ENCODE results near the gene RASAL1.

RASAL1 gene

GRCh38 chr12:113180333-113180732 lies 44.8 kb upstream of the RASAL1 start:
- DNase-seq = no peak
- Histone ChIP-seq H3K27ac (no peak overlapping the region), H3K4me3 (ENCODE audit: low read depth, low read length) (no peak overlapping the region), H3K36me3 (replicated peaks) (peaks cover 35% of the 10 kb centered on the region), H3K27me3 (replicated peaks) (no peaks in the 10 kb centered on the region)
- no peak for TF ChIP-seq CTCF (IDR thresholded peaks at IDR 0.05; ENCODE audit: low read depth, low read length, missing control alignments)
- in situ Hi-C loops (cut with HindIII; ENCODE audit: low pct_ligation_motif_present, low sequenced_read_pairs) = no loop called here

DNA sequence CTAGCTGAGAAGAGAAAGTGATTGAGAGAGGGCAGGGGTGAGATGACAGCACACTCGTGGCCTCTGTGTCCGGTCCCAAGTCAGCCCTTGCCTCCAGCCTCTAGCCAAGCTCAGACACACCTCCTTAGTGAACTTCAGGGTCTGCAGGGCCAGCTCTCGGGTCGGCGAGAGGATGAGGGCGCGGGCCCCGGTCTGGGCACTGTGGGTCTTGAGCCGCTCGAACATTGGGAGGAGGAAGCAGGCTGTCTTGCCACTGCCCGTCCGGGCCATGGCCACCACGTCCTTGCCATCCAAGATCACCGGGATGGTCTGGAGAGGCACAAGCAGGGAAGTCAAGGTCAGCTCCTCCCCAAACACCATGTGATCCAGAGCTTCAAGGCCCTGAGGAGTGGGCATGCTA lies 43.5 kb upstream of the RASAL1 start:
- TF ChIP-seq CTCF (IDR thresholded peaks at IDR 0.05; ENCODE audit: low read depth, low read length, missing control alignments) = no peak
- Histone ChIP-seq H3K4me3 (ENCODE audit: low read depth, low read length) (no peak overlapping the region), H3K27me3 (replicated peaks) (no peaks in the 10 kb centered on the region), H3K36me3 (replicated peaks) (peaks cover 43% of the 10 kb centered on the region), H3K27ac (no peak overlapping the region)
- no peak for DNase-seq
- in situ Hi-C loops (cut with HindIII; ENCODE audit: low pct_ligation_motif_present, low sequenced_read_pairs) = no loop called here

- Histone ChIP-seq H3K27me3 (replicated peaks) (no peaks in the 10 kb centered on the region), H3K4me3 (ENCODE audit: low read depth, low read length) (no peak overlapping the region), H3K27ac (no peak overlapping the region), H3K36me3 (replicated peaks) (peaks cover 76% of the 10 kb centered on the region)
- in situ Hi-C loops (cut with HindIII; ENCODE audit: low pct_ligation_motif_present, low sequenced_read_pairs) = loop anchor here (25.0 kb wide), 1 partner anchor 137 kb away; no protein-coding TSS in a partner anchor
- TF ChIP-seq CTCF (IDR thresholded peaks at IDR 0.05; ENCODE audit: low read depth, low read length, missing control alignments) = peak; percentile 99
- peak; percentile 60 for DNase-seq
Observed at GRCh38 chr12:113174461-113175384, 39.2 kb upstream of the RASAL1 start.

DNA sequence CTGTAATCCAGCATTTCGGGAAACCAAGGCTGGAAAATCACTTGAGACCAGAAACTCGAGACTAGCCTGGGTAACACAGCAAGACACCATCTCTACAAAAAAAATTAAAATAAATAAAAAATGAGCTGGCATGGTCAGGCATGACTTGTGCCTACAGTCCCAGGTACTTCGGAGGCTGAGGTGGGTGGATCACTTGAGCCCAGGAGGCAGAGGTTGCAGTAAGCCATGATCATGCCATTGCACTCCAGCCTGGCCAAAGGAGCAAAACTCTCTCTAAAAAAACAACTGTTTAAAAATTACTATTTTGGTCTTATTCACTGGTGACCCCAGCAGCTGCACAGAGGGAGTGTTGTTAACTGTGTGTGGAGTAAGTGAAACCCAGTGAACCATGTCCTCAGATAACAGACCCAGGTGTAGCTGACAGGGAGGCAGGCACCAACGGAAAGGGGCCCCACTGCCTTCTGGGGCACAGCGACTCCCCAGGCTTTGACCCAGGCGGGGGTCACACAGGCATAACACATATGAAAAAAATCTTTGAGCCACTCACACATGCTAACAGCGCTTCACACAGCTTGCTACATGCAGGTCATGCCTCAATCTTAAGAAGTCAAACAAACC lies 37.6 kb upstream of the RASAL1 start:
- in situ Hi-C loops (cut with HindIII; ENCODE audit: low pct_ligation_motif_present, low sequenced_read_pairs) = loop anchor here (25.0 kb wide), 1 partner anchor 136 kb away; no protein-coding TSS in a partner anchor
- no peak for TF ChIP-seq CTCF (IDR thresholded peaks at IDR 0.05; ENCODE audit: low read depth, low read length, missing control alignments)
- no peak overlapping the region for H3K27ac ChIP-seq
- no peak for DNase-seq
- H3K27me3 ChIP-seq (replicated peaks) = no peaks in the 10 kb centered on the region
- H3K36me3 ChIP-seq (replicated peaks) = peaks cover 81% of the 10 kb centered on the region
- H3K4me3 ChIP-seq (ENCODE audit: low read depth, low read length) = no peak overlapping the region

- no peak overlapping the region for H3K27ac ChIP-seq
- no peak for DNase-seq
- no peaks in the 10 kb centered on the region for H3K27me3 ChIP-seq (replicated peaks)
- TF ChIP-seq CTCF (IDR thresholded peaks at IDR 0.05; ENCODE audit: low read depth, low read length, missing control alignments) = no peak
- no peak overlapping the region for H3K4me3 ChIP-seq (ENCODE audit: low read depth, low read length)
- in situ Hi-C loops (cut with HindIII; ENCODE audit: low pct_ligation_motif_present, low sequenced_read_pairs) = loop anchor here (25.0 kb wide), 1 partner anchor 135 kb away; no protein-coding TSS in a partner anchor
- H3K36me3 ChIP-seq (replicated peaks) = peaks cover 73% of the 10 kb centered on the region
Observed at GRCh38 chr12:113172185-113172584, 36.6 kb upstream of the RASAL1 start.
